K562 (cell line): ENCODE measurements around the gene CTIF. TPM values are rescaled to one million over a fixed set of nuclear protein-coding genes. Genes with fewer than 3 reads are reported as not detected.

Source experiments
- ATAC-seq: fragments of 200-7000 bp; cut with Tn5 transposase; 3 replicates; pipeline ENCODE4 v1.9.1; 2020; ENCODE audit warnings: moderate library complexity
- BruUV-seq: library from RNA; stranded (reverse); fragments of 400-500 nt; replicated peaks from 2 replicates; lab custom pipeline; 2021; lab: Mats Ljungman, UMichigan
- CTCF ChIA-PET: fragments of 300-600 bp; formaldehyde crosslinking; extraction: SDS; loops from one replicate; lab custom pipeline; 2021; ENCODE audit warnings: low intra/inter-chr PET ratio; lab: Yijun Ruan, JAX
- POLR2A ChIA-PET: fragments of 300-600, 350-650 bp; sonication (Branson Sonifier 250); formaldehyde crosslinking; extraction: SDS; loops from one replicate; lab custom pipeline; 2021; ENCODE audit warnings: antibody characterized with exemption, inconsistent platforms; lab: Yijun Ruan, JAX
- DNase-seq, 4 experiments: peaks; one replicate each; pipeline versions ENCODE4 v3.0.0 to v3.0.0-alpha.2; 2011 to 2018; ENCODE audit warnings: low spot score in 3 of 4, mixed read lengths in 3 of 4; ENCODE audit errors: extremely low read depth in 1 of 4
- FAIRE-seq: peaks from 2 replicates; lab custom pipeline; 2011; peaks lifted over from hg19 to GRCh38; lab: Jason Lieb, UNC
- H2AFZ ChIP-seq: 2 replicates; pipeline ENCODE4 v1.6.0; 2011; ENCODE audit warnings: low read depth, low read length, control low read depth, inconsistent platforms
- H3K27ac ChIP-seq: fragments of 200-600 bp; 3 replicates; pipeline ENCODE4 v1.8.0; 2011; ENCODE audit warnings: low read depth, mild to moderate bottlenecking, control low read depth, inconsistent platforms, low read length, moderate library complexity, mixed read lengths; ENCODE audit errors: extremely low read depth
- H3K27me3 ChIP-seq, 2 experiments: fragments of 300-600 bp in 1 of 2; 2 replicates in 1 of 2; 3 replicates in 1 of 2; pipeline versions ENCODE4 v1.6.0 to v1.8.0; 2011; ENCODE audit warnings: inconsistent platforms in 2 of 2, low read length in 2 of 2, mild to moderate bottlenecking in 1 of 2, mixed read lengths in 1 of 2, moderate library complexity in 1 of 2; ENCODE audit not compliant: control insufficient read depth in 2 of 2, insufficient read depth in 2 of 2
- H3K36me3 ChIP-seq: fragments of 300-600 bp; 3 replicates; pipeline ENCODE4 v1.8.0; 2011; ENCODE audit warnings: mild to moderate bottlenecking, low read length, inconsistent platforms; ENCODE audit not compliant: control insufficient read depth, insufficient read depth
- H3K4me1 ChIP-seq, 2 experiments: fragments of 200-600 bp in 1 of 2; replicated peaks in 1 of 2; 2 replicates in 1 of 2; 3 replicates in 1 of 2; pipeline versions ENCODE4 v1.5.1 to v1.8.0; 2011; ENCODE audit warnings: inconsistent platforms in 2 of 2, low read length in 2 of 2, mild to moderate bottlenecking in 1 of 2, mixed read lengths in 1 of 2, moderate library complexity in 1 of 2; ENCODE audit not compliant: control insufficient read depth in 2 of 2, insufficient read depth in 2 of 2
- H3K4me2 ChIP-seq: 2 replicates; pipeline ENCODE4 v1.6.1; 2011; ENCODE audit warnings: low read length, control low read depth, inconsistent platforms, mixed read lengths; ENCODE audit not compliant: insufficient read depth
- H3K4me3 ChIP-seq: fragments of 200-600 bp; sonication (generic), shearing (Covaris generic); 2 replicates; pipeline ENCODE4 v1.5.1; 2016; ENCODE audit warnings: control low read depth, inconsistent platforms
- H3K79me2 ChIP-seq: fragments of 200-600 bp; 3 replicates; pipeline ENCODE4 v1.8.0; 2011; ENCODE audit warnings: low read length, inconsistent platforms; ENCODE audit not compliant: control insufficient read depth, insufficient read depth
- H3K9ac ChIP-seq, 2 experiments: 2 replicates each; pipeline versions ENCODE4 v1.6.0 to v1.6.1; 2011; ENCODE audit warnings: low read depth in 2 of 2, low read length in 2 of 2, control low read depth in 1 of 2, inconsistent platforms in 1 of 2, mild to moderate bottlenecking in 1 of 2, mixed read lengths in 1 of 2; ENCODE audit not compliant: insufficient read depth in 1 of 2
- H3K9me1 ChIP-seq: one replicate; pipeline ENCODE4 v1.6.0; 2011; ENCODE audit warnings: inconsistent platforms, mild to moderate bottlenecking, low read length, moderate library complexity; ENCODE audit not compliant: control insufficient read depth, insufficient read depth
- H3K9me3 ChIP-seq: replicated peaks from 2 replicates; pipeline ENCODE4 v1.5.1; 2011; ENCODE audit warnings: low read depth, low read length, inconsistent platforms; ENCODE audit not compliant: control insufficient read depth, insufficient read depth
- H4K20me1 ChIP-seq: replicated peaks from 2 replicates; pipeline ENCODE4 v1.6.1; 2011; ENCODE audit warnings: low read length, inconsistent platforms, mixed read lengths; ENCODE audit not compliant: control insufficient read depth, insufficient read depth
- BRF1 ChIP-seq: IDR thresholded peaks from 3 replicates; pipeline ENCODE4 v1.6.1; 2011; ENCODE audit warnings: borderline replicate concordance, mild to moderate bottlenecking; ENCODE audit not compliant: insufficient read length; ENCODE audit errors: extremely low read depth
- CSDE1 ChIP-seq, 2 experiments: fragments of 450-650 bp; IDR thresholded peaks; 2 replicates each; pipeline ENCODE4 v1.6.1; 2016; ENCODE audit warnings: mild to moderate bottlenecking in 1 of 2
- FOXA3 ChIP-seq, 2 experiments: fragments of 450-650 bp in 1 of 2; sonication (generic) in 1 of 2; formaldehyde crosslinking; IDR thresholded peaks in 1 of 2; conservative IDR thresholded peaks in 1 of 2; 2 replicates each; pipeline versions ENCODE4 v1.4.0 to v1.8.0; 2020 to 2022; ENCODE audit warnings: mild to moderate bottlenecking in 2 of 2, missing genetic modification reagents in 1 of 2
- KLF13 ChIP-seq: fragments of 450-650 bp; IDR thresholded peaks from 2 replicates; pipeline ENCODE4 v1.6.1; 2016; ENCODE audit warnings: missing genetic modification characterization, low read depth, mild to moderate bottlenecking, missing compliant biosample characterization, moderate library complexity, borderline replicate concordance
- KLF16 ChIP-seq: IDR thresholded peaks from 2 replicates; pipeline ENCODE4 v1.6.1; 2016; ENCODE audit warnings: antibody characterized with exemption
- MCM5 ChIP-seq: fragments of 450-650 bp; IDR thresholded peaks from 2 replicates; pipeline ENCODE4 v1.6.1; 2016; ENCODE audit warnings: low read depth
- MEIS2 ChIP-seq: fragments of 450-650 bp; IDR thresholded peaks from 2 replicates; pipeline ENCODE4 v1.6.1; 2014; ENCODE audit warnings: mild to moderate bottlenecking; ENCODE audit not compliant: partially characterized antibody
- NFXL1 ChIP-seq: fragments of 450-650 bp; formaldehyde crosslinking; IDR thresholded peaks from 2 replicates; pipeline ENCODE4 v1.4.0; 2021; ENCODE audit warnings: mild to moderate bottlenecking
- OTX1 ChIP-seq: fragments of 450-650 bp; formaldehyde crosslinking; IDR thresholded peaks from 2 replicates; pipeline ENCODE4 v1.4.0; 2022; ENCODE audit warnings: mild to moderate bottlenecking
- RFX7 ChIP-seq: fragments of 250-450 bp; sonication (Bioruptor Pico); IDR thresholded peaks from 2 replicates; pipeline ENCODE4 v1.5.1; 2021; ENCODE audit warnings: mild to moderate bottlenecking
- SMARCA5 ChIP-seq: fragments of 450-650 bp; IDR thresholded peaks from 2 replicates; pipeline ENCODE4 v1.6.1; 2016
- TCF7L2 ChIP-seq: fragments of 150-350 bp; IDR thresholded peaks from 2 replicates; pipeline ENCODE4 v1.6.1; 2016; ENCODE audit warnings: low read depth, mild to moderate bottlenecking, low read length, moderate library complexity
- YY1 ChIP-seq, 3 experiments: IDR thresholded peaks; 2 replicates each; pipeline ENCODE4 v1.6.1; 2011; ENCODE audit warnings: low read length in 2 of 3, mild to moderate bottlenecking in 2 of 3, moderate library complexity in 2 of 3, borderline replicate concordance in 1 of 3, control low read depth in 1 of 3, low read depth in 1 of 3; ENCODE audit not compliant: insufficient read depth in 3 of 3, insufficient replicate concordance in 2 of 3, control insufficient read depth in 1 of 3, insufficient read length in 1 of 3; ENCODE audit errors: extremely low read depth in 1 of 3
- ZBTB8A ChIP-seq: fragments of 450-650 bp; IDR thresholded peaks from 2 replicates; pipeline ENCODE4 v1.6.1; 2018; ENCODE audit warnings: mild to moderate bottlenecking, moderate library complexity; ENCODE audit not compliant: partially characterized antibody
- WGBS: fragments of 100-300 bp; shearing (Covaris generic); methylation state at CpG from one replicate; pipeline ENCODE4 v1.1.6; 2016; ENCODE audit warnings: low coverage, mixed read lengths; ENCODE audit not compliant: insufficient coverage; ENCODE audit errors: missing lambda C conversion rate; 5-methylcytosine and 5-hydroxymethylcytosine counted together
- in situ Hi-C: fragments of 300-500 bp; cut with MboI; formaldehyde crosslinking; loops from 4 replicates; pipeline ENCODE4 v1.15.0; 2018; ENCODE audit warnings: inconsistent platforms, mixed read lengths
- intact Hi-C: fragments of 100-400 bp; cut with micrococcal nuclease; formaldehyde crosslinking; loops from 2 replicates; pipeline ENCODE4 v1.14.2; 2022
- polyA plus RNA-seq, 8 experiments: library from polyadenylated mRNA; depleted of rRNA in 4 of 8; stranded (reverse) in 5 of 8; unstranded in 3 of 8; fragments of >200 nt; fragmentation: Nextera tagmentation in 2 of 8; fragmentation: Illumina TruSeq in 1 of 8; extraction: Ambion mirVana in 2 of 8; extraction: Trizol in 1 of 8; gene quantifications; 2 replicates each; pipeline versions ENCODE4 v1.2.1 to v1.2.3, GENCODE V29; 2011 to 2014; ENCODE audit warnings: inconsistent platforms in 1 of 8, missing spikeins in 1 of 8
- total RNA-seq, 7 experiments: library from RNA; depleted of rRNA in 6 of 7; stranded (reverse); fragments of >200 nt in 6 of 7; fragmentation: Illumina TruSeq in 2 of 7; extraction: Trizol in 2 of 7; gene quantifications; 2 replicates each; pipeline versions ENCODE4 v1.2.1 to v1.2.3, GENCODE V29; 2011 to 2021; ENCODE audit warnings: low replicate concordance in 1 of 7
- TF ChIP-seq, protein P1 (sequence below), 3 experiments: fragments of 200-800 bp in 1 of 3; fragments of 250-450 bp in 1 of 3; fragments of 450-650 bp in 1 of 3; sonication (Bioruptor Pico) in 1 of 3; sonication (Bioruptor generic) in 1 of 3; formaldehyde crosslinking in 1 of 3; IDR thresholded peaks; 2 replicates each; pipeline versions ENCODE4 v1.6.1 to v1.8.0; 2016 to 2022; ENCODE audit warnings: mild to moderate bottlenecking in 2 of 3, missing genetic modification characterization in 2 of 3, missing compliant biosample characterization in 1 of 3, moderate library complexity in 1 of 3
- TF ChIP-seq, protein P2 (sequence below): fragments of 450-650 bp; IDR thresholded peaks from 2 replicates; pipeline ENCODE4 v1.7.1; 2018; ENCODE audit warnings: mild to moderate bottlenecking, low read depth; ENCODE audit not compliant: partially characterized antibody

The CTIF gene
- total and polyA plus RNA-seq, 9 of the 15 experiments (the other 6 are each of a cell fraction or from before 2014, with no cell fraction given) = 0.17 to 11.5 (median 2.2) TPM

DNA sequence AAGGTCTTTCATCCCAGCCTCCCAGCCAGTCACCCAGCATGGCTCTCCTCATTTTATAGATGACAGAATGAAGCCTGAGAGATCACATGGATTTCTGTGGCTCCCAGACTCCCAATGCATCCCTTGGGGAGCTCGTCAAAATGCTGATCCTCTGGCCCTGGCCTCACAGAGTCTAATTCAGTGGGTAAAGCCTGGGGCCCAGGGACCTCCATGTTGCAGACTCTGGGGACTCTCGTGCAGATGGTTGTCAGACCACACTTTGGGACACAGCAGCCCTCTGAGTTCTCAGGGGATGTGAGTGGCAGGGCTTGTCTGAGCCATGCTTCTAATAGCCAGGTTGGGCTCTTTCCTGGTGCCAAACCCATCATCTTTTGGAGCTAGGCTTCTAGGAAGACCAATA lies 97.0 kb downstream of the CTIF start:
- TF ChIP-seq, protein P1, sequence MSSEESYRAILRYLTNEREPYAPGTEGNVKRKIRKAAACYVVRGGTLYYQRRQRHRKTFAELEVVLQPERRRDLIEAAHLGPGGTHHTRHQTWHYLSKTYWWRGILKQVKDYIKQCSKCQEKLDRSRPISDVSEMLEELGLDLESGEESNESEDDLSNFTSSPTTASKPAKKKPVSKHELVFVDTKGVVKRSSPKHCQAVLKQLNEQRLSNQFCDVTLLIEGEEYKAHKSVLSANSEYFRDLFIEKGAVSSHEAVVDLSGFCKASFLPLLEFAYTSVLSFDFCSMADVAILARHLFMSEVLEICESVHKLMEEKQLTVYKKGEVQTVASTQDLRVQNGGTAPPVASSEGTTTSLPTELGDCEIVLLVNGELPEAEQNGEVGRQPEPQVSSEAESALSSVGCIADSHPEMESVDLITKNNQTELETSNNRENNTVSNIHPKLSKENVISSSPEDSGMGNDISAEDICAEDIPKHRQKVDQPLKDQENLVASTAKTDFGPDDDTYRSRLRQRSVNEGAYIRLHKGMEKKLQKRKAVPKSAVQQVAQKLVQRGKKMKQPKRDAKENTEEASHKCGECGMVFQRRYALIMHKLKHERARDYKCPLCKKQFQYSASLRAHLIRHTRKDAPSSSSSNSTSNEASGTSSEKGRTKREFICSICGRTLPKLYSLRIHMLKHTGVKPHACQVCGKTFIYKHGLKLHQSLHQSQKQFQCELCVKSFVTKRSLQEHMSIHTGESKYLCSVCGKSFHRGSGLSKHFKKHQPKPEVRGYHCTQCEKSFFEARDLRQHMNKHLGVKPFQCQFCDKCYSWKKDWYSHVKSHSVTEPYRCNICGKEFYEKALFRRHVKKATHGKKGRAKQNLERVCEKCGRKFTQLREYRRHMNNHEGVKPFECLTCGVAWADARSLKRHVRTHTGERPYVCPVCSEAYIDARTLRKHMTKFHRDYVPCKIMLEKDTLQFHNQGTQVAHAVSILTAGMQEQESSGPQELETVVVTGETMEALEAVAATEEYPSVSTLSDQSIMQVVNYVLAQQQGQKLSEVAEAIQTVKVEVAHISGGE (CRISPR knock-in tag; IDR thresholded peaks at IDR 0.05) = no peak
- TF ChIP-seq KLF13 (tag) = no peak
- TF ChIP-seq OTX1 (CRISPR knock-in tag) = no peak
- TF ChIP-seq NFXL1 = no peak
- no peak for TF ChIP-seq YY1 (IDR thresholded peaks at IDR 0.05; ENCODE audit: borderline replicate concordance in 1 of 3, control insufficient read depth in 1 of 3, extremely low read depth in 1 of 3, insufficient read depth in 3 of 3, insufficient read length in 1 of 3, insufficient replicate concordance in 2 of 3, low read depth in 1 of 3, low read length in 2 of 3)
- TF ChIP-seq BRF1 = no peak
- no peak for TF ChIP-seq RFX7 (CRISPR knock-in tag)
- TF ChIP-seq, protein P2, sequence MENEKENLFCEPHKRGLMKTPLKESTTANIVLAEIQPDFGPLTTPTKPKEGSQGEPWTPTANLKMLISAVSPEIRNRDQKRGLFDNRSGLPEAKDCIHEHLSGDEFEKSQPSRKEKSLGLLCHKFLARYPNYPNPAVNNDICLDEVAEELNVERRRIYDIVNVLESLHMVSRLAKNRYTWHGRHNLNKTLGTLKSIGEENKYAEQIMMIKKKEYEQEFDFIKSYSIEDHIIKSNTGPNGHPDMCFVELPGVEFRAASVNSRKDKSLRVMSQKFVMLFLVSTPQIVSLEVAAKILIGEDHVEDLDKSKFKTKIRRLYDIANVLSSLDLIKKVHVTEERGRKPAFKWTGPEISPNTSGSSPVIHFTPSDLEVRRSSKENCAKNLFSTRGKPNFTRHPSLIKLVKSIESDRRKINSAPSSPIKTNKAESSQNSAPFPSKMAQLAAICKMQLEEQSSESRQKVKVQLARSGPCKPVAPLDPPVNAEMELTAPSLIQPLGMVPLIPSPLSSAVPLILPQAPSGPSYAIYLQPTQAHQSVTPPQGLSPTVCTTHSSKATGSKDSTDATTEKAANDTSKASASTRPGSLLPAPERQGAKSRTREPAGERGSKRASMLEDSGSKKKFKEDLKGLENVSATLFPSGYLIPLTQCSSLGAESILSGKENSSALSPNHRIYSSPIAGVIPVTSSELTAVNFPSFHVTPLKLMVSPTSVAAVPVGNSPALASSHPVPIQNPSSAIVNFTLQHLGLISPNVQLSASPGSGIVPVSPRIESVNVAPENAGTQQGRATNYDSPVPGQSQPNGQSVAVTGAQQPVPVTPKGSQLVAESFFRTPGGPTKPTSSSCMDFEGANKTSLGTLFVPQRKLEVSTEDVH = no peak
- TF ChIP-seq FOXA3 (CRISPR knock-in tag; conservative IDR thresholded peaks at IDR 0.05 in 1 of 2, IDR thresholded peaks at IDR 0.05 in 1 of 2) = no peak
- TF ChIP-seq KLF16 = no peak
- no peak for TF ChIP-seq MEIS2
- no peak for TF ChIP-seq MCM5
- TF ChIP-seq CSDE1 (IDR thresholded peaks at IDR 0.05) = no peak
- TF ChIP-seq TCF7L2 = no peak
- TF ChIP-seq ZBTB8A = no peak
- TF ChIP-seq SMARCA5 = no peak
- no peaks in the 10 kb centered on the region for H3K79me2 ChIP-seq
- ATAC-seq = no peak
- no peaks in the 10 kb centered on the region for H3K9me3 ChIP-seq
- no peak overlapping the region for H3K4me2 ChIP-seq
- CTCF ChIA-PET = no interaction called here
- H3K27me3 ChIP-seq = no peaks in the 10 kb centered on the region
- no peaks in the 10 kb centered on the region; the same call in 1 of the 2 replicates for H4K20me1 ChIP-seq
- in situ Hi-C loops (no loop called here), intact Hi-C loops (no loop called here)
- FAIRE-seq = no peak
- no peaks in the 10 kb centered on the region for H3K4me1 ChIP-seq
- POLR2A ChIA-PET = interaction anchor here (0.6 kb wide), 1 partner anchor 756 kb away, joined by 4 read pairs; no protein-coding TSS in a partner anchor
- no TSS peak for BruUV-seq
- no peak overlapping the region for H3K4me3 ChIP-seq
- WGBS = 50% methylated on average over 2 of the region's 2 CpGs
- no peaks in the 10 kb centered on the region for H3K36me3 ChIP-seq
- H3K27ac ChIP-seq = no peak overlapping the region
- no peak for DNase-seq
- H2AFZ ChIP-seq = no peak overlapping the region
- no peak overlapping the region for H3K9ac ChIP-seq
- H3K9me1 ChIP-seq = no peaks in the 10 kb centered on the region
